NCI-H345 treated with DMSO at 0.1 percent for 48 hours (cell line): ENCODE measurements around the gene DYNC1H1.

Experiments used
- DNase-seq: peaks from one replicate; lab custom pipeline; 2025; ENCODE audit not compliant: unreplicated experiment; lab: John Stamatoyannopoulos, UW

The DYNC1H1 gene

DNA sequence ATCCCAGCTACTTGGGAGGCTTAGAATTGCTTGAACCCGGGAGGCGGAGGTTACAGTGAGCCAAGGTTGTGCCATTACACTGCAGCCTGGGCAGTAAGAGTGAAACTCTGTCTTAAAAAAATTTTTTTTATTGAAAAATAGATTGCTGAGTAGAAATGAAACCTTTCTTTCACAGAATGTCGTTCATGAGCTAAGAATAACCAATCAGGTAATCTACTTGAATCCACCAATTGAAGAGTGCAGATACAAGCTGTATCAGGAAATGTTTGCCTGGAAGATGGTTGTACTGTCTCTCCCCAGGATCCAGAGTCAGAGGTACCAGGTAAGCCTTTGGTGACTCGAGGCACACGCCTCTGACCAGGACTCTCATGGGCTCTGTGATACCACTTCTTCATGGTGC lies 27.0 kb downstream of the DYNC1H1 start:
- DNase-seq = no peak

DNA sequence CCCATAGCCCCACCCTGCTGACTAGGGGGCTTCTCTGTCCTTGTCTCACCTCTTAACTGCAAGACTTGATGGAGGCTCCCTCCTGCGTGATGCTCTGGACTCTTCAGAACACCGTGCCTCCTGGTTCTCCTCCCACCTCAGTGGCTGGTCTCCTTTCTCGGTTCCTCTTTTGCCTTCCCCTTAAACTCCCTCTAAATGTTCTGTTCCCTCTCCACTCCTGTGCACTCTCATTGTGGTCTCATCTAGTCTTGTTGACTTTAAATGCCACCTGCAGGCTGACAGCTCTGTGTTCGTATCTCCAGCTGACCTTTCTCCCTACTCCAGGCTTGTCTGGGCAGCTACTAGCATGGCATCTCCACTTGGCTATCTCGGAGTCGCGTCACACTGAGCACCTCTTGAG lies 28.3 kb downstream of the DYNC1H1 start:
- no peak for DNase-seq

DNA sequence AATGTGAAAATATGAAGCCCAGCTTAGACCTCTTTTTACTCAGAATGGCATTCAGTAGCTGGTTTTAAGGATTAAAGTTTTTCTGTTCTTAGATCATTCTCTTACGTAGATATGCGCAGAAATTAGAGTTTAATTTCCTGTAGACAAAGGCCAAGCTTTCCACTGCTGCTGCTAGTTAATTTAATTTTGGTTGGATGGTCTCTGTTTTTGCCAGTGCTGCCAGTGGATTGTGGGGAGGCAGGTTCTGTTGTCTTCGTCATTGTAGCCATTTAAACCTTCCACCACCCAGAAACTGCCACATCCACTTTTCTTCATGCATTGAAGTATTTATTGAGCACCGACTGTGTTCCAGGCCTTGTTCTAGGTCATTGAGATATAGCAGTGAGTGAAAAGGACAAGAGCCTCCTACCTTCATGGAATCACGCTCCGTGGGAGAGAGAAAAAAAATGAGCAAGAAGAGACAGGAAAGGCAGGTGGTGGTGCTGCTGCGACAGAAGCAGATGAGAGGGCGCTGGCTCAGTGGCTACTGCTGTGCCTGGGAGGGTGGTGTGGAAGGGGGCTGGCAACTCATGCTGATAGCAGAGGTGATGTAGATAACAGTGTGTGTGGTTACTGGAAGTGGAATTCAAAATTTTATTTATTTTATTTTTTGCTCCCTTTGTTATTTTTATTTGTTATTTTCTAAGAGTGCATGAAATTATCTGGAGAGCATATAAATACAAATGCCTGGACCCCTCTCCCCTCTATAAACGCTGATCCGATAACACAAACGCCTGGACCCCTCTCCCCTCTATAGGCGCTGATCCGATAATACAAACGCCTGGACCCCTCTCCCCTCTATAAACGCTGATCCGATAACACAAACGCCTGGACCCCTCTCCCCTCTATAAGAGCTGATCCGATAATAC lies 33.3 kb downstream of the DYNC1H1 start:
- no peak for DNase-seq

DNA sequence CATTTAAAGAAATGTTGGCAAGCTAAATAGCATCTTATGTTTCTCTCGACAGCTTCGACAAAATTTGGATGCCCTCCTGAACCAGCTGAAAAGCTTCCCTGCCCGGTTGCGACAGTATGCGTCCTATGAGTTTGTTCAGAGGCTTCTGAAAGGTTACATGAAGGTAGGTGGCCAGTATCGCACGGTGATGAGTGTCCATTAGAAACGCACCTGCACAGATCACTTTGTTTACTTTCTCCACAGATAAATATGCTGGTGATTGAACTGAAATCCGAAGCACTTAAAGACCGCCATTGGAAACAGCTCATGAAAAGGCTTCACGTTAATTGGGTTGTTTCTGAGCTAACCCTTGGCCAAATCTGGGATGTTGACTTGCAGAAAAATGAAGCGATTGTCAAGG lies 36.5 kb downstream of the DYNC1H1 start:
- no peak for DNase-seq

DNA sequence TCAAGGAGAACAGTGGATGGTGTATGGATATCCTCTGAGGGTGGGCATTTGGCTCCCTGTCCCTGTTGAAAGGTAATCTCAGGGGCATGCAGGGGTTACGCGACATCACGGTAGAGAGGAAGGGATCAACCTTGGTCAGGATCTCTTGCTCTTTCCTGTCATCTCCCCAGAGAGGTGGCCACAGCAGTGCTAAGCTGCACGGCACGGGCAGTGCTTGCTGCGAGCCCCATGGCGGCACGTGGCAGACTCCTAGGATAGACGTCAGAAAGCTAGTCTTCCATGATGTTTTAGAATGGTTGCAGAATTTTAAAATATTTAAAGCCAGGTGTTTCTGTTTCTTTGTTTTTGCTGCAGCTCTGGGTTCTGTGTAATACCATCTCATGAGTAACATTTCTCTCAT lies 41.0 kb downstream of the DYNC1H1 start:
- no peak for DNase-seq

DNA sequence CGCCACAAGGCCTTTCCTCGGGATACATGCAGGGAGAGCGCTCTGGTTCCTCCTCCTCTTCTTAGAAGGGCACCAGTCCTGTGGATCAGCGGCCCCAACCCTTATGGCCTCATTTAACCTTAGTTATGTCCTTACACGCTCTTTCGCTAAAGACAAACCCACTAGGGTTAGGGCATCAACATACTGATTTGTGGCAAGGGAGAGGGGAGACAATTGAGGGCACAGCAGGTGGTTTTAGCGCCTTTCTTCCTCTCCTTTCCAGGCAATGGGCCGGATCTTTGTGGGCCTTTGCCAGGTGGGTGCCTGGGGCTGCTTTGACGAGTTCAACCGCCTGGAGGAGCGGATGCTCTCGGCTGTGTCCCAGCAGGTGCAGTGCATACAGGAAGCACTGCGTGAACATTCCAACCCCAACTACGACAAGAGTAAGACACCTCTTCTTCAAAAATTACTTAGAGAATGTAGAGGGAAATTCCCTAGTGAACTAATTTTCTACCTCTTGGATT lies 43.6 kb downstream of the DYNC1H1 start:
- DNase-seq = no peak

DNA sequence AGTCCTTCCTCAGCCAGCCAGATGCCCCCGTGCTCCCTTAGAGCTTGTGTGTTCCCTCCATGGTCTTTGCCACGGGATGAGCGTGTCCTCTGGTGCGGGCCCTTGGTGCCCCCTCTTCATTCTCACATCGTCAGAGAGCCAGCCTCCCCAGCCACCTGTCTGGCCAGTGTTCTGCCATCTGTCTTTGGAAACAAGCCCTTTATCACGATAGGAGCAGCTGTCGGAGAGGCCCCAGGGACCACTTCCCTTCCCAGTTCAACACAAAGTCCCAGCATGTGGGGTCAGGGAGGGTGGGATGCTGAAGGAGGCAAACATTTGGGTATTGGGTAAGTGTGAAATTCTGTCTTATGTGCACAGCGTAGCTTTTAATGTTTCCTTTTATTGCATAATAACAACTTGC lies 44.5 kb downstream of the DYNC1H1 start:
- DNase-seq = no peak

DNA sequence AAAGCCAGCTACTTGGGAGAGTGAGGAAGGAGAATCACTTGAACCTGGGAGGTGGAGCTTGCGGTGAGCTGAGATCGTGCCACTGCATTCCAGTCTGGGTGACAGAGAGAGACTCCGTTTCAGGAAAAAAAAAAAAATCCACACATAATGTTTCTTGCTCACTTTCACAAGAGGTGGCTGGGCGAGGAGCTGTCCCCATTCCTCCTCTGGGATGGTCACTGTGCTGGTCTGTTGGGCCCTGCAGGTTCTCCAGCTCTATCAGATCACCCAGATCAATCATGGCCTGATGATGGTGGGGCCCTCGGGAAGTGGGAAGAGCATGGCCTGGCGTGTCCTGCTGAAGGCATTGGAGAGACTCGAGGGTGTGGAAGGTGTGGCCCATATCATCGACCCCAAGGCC lies 47.3 kb downstream of the DYNC1H1 start:
- DNase-seq = no peak

DNA sequence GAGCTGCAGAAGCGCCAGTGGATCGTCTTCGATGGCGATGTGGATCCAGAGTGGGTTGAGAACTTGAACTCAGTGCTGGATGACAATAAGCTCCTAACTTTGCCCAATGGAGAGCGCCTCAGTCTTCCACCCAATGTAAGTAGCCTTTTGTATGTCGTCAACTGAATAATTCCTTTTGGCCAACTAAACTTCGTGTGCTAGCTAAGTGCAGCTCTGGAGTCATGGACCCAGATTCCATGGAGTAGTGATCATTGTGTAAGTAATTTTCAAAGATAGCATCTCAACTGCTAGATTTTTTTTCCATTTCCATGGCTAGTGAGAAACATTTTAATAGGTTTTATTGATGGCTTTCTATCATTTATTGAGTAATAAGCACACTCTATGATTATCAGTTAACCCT lies 48.0 kb downstream of the DYNC1H1 start:
- no peak for DNase-seq

DNA sequence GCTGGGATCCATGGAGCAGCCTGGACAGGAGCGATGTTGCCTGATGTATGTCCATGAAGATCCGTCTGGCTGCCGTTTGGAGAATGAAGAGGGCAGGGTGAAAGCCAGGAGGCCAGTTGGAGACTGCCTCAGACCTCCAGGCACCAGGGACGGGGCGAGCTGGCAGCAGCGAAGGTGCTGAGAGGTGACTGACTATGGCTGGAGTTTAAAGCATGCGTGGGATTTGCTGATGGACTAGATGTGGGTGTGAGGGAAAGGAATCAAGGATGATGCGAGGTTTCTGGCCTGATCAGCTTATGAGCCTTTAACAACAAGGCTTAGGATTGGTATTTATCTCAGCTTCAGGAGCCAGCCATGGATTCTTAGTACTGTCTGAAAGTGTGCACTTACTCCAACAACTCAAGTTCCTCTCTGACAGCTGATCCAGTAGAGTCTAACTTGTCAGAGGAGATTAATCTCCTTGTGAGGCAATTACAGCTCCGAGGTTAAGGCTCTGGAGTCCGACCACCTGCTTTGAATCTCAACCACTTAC lies 49.4 kb downstream of the DYNC1H1 start:
- no peak for DNase-seq

DNA sequence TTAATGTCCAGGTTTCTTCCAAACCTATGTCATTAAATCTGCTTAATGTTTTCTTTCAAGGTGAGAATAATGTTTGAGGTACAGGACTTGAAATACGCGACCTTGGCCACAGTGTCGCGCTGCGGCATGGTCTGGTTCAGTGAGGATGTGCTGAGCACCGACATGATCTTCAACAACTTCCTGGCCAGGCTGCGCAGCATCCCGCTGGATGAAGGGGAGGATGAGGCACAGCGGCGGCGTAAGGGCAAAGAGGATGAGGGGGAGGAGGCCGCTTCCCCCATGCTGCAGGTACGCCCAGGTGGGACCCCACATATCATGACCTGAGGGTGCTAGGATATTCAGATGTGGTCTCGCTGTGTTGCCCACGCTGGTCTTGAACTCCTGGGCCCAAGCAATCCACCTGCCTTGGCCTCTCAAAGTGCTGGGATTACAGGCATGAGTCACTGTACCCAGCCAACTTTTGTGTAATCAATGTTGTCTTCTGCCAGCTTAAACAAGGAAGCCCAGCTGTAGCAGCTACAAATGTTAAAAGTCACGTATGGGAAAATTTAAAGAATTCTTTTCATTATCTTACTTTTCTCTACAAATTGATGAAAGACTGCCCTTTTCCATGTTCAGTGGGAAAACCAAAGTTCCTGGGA lies 50.8 kb downstream of the DYNC1H1 start:
- no peak for DNase-seq

DNA sequence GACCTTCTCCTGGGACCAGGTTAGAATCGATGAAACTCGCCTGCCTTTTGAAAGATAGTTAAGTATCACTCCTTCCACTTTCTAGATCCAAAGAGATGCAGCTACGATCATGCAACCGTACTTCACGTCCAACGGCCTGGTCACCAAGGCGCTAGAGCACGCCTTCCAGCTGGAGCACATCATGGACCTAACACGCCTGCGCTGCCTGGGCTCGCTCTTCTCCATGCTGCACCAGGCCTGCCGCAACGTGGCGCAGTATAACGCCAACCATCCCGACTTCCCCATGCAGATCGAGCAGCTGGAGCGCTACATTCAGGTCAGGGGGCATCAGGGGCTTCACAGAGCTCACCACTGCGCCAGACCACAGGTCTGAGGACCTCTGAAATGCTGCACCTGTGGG lies 51.4 kb downstream of the DYNC1H1 start:
- DNase-seq = no peak

DNA sequence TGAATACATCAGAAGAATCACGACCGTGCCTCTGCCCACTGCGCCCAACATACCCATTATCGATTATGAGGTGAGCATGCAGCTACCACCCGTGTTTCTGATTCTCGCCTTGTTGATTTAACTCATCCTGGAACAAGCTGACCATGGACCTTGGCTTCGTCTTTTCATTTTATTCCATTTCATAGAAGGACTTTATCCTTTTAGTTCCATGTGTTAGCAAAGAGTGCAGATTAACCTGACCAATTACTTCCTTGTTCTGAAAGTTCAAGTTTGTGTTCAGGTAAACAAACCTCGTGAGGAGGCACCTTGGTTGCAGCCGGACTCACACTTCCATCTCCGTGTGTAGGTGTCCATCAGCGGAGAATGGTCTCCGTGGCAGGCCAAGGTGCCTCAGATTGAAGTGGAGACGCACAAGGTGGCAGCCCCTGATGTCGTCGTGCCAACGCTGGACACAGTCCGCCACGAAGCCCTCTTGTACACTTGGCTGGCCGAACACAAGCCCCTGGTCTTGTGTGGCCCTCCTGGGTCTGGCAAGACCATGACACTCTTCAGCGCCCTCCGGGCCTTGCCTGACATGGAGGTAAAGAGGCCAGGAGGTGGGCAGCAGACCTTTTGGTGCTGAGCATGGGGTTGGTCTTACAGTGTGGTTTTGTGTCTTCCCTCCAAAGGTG lies 52.2 kb downstream of the DYNC1H1 start:
- DNase-seq = no peak

DNA sequence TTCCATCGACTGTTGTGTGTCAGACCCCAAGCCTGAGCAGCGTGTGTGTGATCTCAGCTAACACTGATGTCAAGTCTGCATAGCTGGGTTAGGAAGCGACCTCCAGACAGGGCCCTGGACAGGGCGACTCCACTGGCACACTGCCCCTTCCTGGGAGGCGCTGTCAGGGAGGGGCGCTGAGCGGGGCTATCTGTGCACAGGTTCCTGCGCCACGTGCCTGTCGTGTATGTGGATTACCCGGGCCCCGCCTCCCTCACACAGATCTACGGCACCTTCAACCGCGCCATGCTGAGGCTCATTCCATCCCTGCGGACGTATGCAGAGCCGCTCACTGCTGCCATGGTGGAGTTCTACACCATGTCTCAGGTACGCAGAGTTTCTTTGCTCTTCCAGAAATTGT lies 53.9 kb downstream of the DYNC1H1 start:
- DNase-seq = no peak

DNA sequence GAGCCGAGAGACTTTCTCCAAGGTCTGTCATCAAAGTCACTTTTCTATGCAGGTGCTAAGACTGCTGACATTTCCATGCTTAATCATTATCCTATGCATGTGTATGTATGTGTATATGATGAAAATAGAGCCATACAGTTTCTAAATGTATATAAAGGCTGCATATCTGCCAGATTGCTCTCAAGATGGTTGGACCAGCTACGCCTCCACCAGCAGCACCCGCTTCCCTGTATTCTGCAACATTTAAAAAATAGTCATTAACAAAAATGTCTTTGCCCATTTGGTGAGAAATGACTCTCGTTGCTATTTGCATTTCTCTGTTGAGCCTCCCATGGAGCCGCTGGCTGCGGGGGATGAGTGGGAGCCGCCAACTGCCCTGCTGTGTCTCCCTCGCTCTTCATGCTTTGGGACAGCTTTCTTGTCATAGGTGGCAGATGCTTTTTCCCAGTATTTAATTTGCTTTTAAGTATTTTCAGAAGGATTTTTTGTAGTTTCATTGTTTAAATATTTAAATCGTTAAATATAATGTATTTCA lies 54.7 kb downstream of the DYNC1H1 start:
- DNase-seq = no peak

DNA sequence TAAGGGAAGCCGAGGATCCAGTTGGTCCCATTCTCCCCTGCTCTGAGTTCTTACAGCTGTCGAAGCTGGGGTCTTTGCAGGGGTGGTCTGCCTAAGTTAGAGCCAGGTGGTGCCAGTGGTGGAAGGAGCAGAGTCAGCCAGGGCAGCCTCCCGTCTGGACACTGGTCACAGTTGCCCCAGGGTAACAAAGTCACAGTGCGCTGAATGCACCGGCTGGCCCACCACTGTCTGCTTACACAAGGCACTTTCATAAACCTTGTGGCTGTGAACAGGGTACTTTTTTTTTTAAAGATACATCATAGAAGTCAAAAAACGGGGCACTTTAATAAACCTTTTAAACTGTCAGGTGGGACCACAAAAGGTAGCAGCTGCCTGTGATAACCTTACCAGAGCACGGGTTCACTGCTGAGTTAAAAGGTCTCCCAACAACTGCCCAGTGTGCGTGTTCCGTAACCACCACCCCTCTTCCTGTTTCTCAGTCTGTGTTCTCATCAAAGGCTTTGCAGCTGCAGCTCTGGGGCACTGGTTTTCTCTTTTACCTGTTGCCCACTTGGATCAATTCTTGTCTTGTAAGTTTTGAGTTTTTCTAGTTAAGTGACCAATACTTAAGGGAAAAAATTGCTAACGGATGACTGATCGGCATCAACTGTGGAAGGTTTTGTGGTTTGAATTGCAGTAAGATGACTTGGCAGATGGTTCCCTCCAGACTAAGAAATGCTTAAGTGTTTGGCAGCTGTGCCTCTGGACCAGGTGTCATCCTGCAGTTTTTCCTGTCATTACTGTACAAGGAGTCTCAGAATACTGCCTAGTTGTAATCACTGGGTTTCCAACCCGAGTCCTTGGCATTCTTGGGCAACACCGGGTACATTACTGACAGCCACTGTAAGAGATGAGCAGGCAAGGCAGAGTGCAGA lies 55.9 kb downstream of the DYNC1H1 start:
- DNase-seq = no peak

DNA sequence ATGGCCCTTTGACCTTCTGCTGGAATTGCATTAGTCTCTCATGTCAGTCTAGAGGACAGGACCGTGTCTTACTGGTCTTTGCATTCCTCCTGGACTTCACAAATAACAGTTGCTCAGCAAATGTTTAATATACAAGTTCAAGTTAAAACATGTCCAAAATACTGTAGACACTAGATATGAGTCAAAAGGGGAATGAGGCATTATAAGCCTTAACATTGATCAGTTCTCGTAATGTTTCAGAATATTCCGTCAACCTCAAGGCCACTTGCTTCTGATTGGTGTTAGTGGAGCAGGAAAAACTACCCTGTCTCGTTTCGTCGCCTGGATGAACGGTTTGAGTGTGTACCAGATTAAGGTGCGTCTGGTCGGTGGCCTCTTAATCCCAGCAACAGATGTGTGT lies 62.6 kb downstream of the DYNC1H1 start:
- no peak for DNase-seq

DNA sequence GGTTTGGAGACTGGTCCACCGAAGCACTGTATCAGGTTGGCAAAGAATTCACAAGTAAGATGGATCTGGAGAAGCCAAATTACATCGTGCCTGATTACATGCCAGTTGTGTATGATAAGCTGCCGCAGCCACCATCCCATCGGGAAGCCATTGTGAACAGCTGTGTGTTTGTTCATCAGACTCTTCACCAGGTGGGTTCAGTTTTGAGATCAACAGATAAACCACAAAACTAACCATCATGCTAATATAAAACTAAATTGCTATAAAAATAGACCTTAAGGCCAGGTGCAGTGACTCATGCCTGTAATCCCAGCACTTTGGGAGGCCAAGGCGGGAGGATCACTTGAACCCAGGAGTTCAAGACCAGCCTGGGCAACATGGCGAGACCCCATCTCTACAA lies 63.6 kb downstream of the DYNC1H1 start:
- no peak for DNase-seq

DNA sequence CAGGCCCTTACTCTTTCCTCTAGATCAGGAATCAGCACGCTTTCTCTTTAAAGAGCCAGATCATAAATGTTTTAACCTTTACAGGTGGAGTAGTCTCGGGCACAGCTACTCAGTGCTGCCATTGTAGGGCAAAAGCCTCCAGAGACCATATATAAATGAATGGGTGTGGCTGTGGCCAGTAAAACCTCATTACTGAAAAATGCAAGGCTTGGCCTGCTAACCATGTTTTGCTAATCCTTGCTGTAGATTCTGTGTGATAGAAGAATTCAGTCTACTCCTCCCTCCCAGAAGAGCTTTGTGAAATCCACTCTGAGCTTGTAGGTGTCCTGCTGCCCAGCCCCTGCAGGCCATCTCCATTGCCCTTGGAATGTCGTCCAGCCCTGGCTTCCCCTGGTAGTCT lies 64.4 kb downstream of the DYNC1H1 start:
- DNase-seq = no peak

DNA sequence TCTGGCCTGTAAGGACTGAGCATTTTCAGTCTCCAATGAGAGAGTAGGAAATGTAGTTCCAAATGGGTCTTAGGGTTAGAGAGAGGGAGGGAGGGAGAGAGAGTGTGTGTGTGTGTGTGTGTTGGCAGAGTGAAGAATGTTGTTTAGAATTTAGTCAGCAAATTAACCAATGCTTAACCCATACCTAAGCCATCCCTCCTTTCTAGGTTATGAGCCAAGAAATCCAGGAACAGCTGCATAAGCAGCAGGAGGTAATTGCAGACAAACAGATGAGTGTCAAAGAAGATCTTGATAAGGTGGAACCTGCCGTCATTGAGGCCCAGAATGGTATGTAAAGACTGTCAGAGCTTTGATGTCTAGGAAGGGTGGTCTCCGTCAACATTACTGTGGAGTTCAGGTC lies 65.6 kb downstream of the DYNC1H1 start:
- no peak for DNase-seq
